HepG2 (cell line): Measurements from ENCODE around the gene CDIP1. TPM values are rescaled to one million over a fixed set of nuclear protein-coding genes. Genes with fewer than 3 reads are reported as not detected.

Experiments used
- ATAC-seq: fragments of 200-7000 bp; cut with Tn5 transposase; 3 replicates; pipeline ENCODE4 v1.9.1; 2020; ENCODE audit warnings: mild to moderate bottlenecking, moderate library complexity
- BruUV-seq: library from RNA; stranded (reverse); fragments of 400-500 nt; replicated peaks from 2 replicates; lab custom pipeline; 2021; lab: Mats Ljungman, UMichigan
- CTCF ChIA-PET: fragments of 300-600 bp; formaldehyde crosslinking; extraction: SDS; loops from one replicate; lab custom pipeline; 2021; ENCODE audit warnings: low total read pairs, inconsistent platforms, low intra/inter-chr PET ratio; lab: Yijun Ruan, JAX
- POLR2A ChIA-PET: fragments of 350-600 bp; sonication (Branson Sonifier 250); formaldehyde crosslinking; loops from one replicate; lab custom pipeline; 2020; ENCODE audit warnings: antibody characterized with exemption, inconsistent platforms; lab: Yijun Ruan, JAX
- DNase-seq: peaks from one replicate; pipeline ENCODE4 v3.0.0-alpha.2; 2015; ENCODE audit warnings: low spot score
- FAIRE-seq: peaks from 3 replicates; lab custom pipeline; 2011; peaks lifted over from hg19 to GRCh38; lab: Jason Lieb, UNC
- H2AFZ ChIP-seq: one replicate; pipeline ENCODE4 v1.6.1; 2011; ENCODE audit warnings: low read length, inconsistent platforms
- H3K27ac ChIP-seq: fragments of 300-600 bp; 3 replicates; pipeline ENCODE4 v1.8.0; 2011; ENCODE audit warnings: mixed run types, mild to moderate bottlenecking, mixed read lengths, low read length, inconsistent platforms; ENCODE audit not compliant: insufficient read depth; ENCODE audit errors: extremely low read length
- H3K27me3 ChIP-seq, 2 experiments: fragments of 200-600 bp in 1 of 2; 2 replicates in 1 of 2; 3 replicates in 1 of 2; pipeline versions ENCODE4 v1.6.0 to v1.8.0; 2011; ENCODE audit warnings: low read length in 2 of 2, mild to moderate bottlenecking in 2 of 2, moderate library complexity in 2 of 2, inconsistent platforms in 1 of 2; ENCODE audit not compliant: insufficient read depth in 2 of 2, control insufficient read depth in 1 of 2
- H3K36me3 ChIP-seq, 2 experiments: fragments of 200-600 bp in 1 of 2; replicated peaks in 1 of 2; 2 replicates in 1 of 2; 3 replicates in 1 of 2; pipeline versions ENCODE4 v1.5.1 to v1.8.0; 2011; ENCODE audit warnings: low read length in 2 of 2, inconsistent platforms in 1 of 2; ENCODE audit not compliant: insufficient read depth in 2 of 2, control insufficient read depth in 1 of 2
- H3K4me1 ChIP-seq: 2 replicates; pipeline ENCODE4 v1.5.1; 2012; ENCODE audit warnings: low read length, inconsistent platforms; ENCODE audit not compliant: insufficient read depth
- H3K4me2 ChIP-seq: 2 replicates; pipeline ENCODE4 v1.6.0; 2011; ENCODE audit warnings: low read depth, low read length, inconsistent platforms
- H3K4me3 ChIP-seq, 3 experiments: fragments of 200-600 bp in 1 of 3; sonication (generic), shearing (Covaris generic) in 1 of 3; replicated peaks in 1 of 3; 2 replicates each; pipeline ENCODE4 v1.5.1; 2011 to 2016; ENCODE audit warnings: low read length in 3 of 3, inconsistent platforms in 2 of 3, low read depth in 2 of 3, mild to moderate bottlenecking in 2 of 3, control low read depth in 1 of 3, mixed read lengths in 1 of 3; ENCODE audit not compliant: insufficient read depth in 1 of 3
- H3K79me2 ChIP-seq: one replicate; pipeline ENCODE4 v1.6.1; 2011; ENCODE audit warnings: low read length, inconsistent platforms; ENCODE audit not compliant: insufficient read depth
- H3K9ac ChIP-seq: 2 replicates; pipeline ENCODE4 v1.6.0; 2011; ENCODE audit warnings: mild to moderate bottlenecking, low read depth, low read length, inconsistent platforms; ENCODE audit not compliant: insufficient read depth
- H3K9me3 ChIP-seq: 2 replicates; pipeline ENCODE4 v1.5.1; 2012; ENCODE audit warnings: mild to moderate bottlenecking, low read length
- H4K20me1 ChIP-seq: 2 replicates; pipeline ENCODE4 v1.6.0; 2011; ENCODE audit warnings: inconsistent platforms, mild to moderate bottlenecking, low read length, moderate library complexity; ENCODE audit not compliant: insufficient read depth
- ATF5 ChIP-seq: sonication (generic); formaldehyde crosslinking; IDR thresholded peaks from 2 replicates; pipeline ENCODE4 v1.4.0; 2020; ENCODE audit warnings: mild to moderate bottlenecking, low read depth, missing genetic modification reagents
- FOXA1 ChIP-seq, 2 experiments: fragments of 450-650 bp in 1 of 2; sonication (generic) in 1 of 2; formaldehyde crosslinking in 1 of 2; IDR thresholded peaks; 2 replicates each; pipeline versions ENCODE4 v1.4.0 to v1.6.1; 2016 to 2020; ENCODE audit warnings: missing genetic modification reagents in 1 of 2
- HDAC6 ChIP-seq: fragments of 200-600 bp; sonication (generic); IDR thresholded peaks from 2 replicates; pipeline ENCODE4 v1.7.0; 2017; ENCODE audit warnings: mild to moderate bottlenecking, antibody characterized with exemption, low read length, low read depth
- KLF12 ChIP-seq: sonication (generic); formaldehyde crosslinking; IDR thresholded peaks from 2 replicates; pipeline ENCODE4 v1.4.0; 2020; ENCODE audit warnings: missing genetic modification reagents, borderline replicate concordance
- MAFF ChIP-seq: IDR thresholded peaks from 2 replicates; pipeline ENCODE4 v1.6.1; 2011; ENCODE audit warnings: low read depth, low read length, improper control_type of control experiment
- MAX ChIP-seq: IDR thresholded peaks from 2 replicates; pipeline ENCODE4 v1.6.1; 2012; ENCODE audit warnings: inconsistent platforms
- MNT ChIP-seq: fragments of 450-650 bp; IDR thresholded peaks from 2 replicates; pipeline ENCODE4 v1.6.1; 2016
- MYC ChIP-seq: sonication (generic); formaldehyde crosslinking; IDR thresholded peaks from 2 replicates; pipeline ENCODE4 v1.9.0; 2021; ENCODE audit warnings: missing genetic modification reagents, borderline replicate concordance
- NBN ChIP-seq: fragments of 450-650 bp; conservative IDR thresholded peaks from 2 replicates; pipeline ENCODE4 v1.6.1; 2017
- NR2F2 ChIP-seq: IDR thresholded peaks from 2 replicates; pipeline ENCODE4 v1.6.1; 2012; ENCODE audit warnings: low read depth, inconsistent platforms, borderline replicate concordance
- NR2F6 ChIP-seq, 2 experiments: IDR thresholded peaks; 2 replicates each; pipeline ENCODE4 v1.6.1; 2016; ENCODE audit warnings: antibody characterized with exemption in 1 of 2, mild to moderate bottlenecking in 1 of 2
- PCBP2 ChIP-seq: fragments of 200-400 bp; formaldehyde crosslinking; optimal IDR thresholded peaks from 2 replicates; pipeline ENCODE3; 2018; ENCODE audit warnings: low read length, low read depth; ENCODE audit not compliant: poor library complexity, severe bottlenecking
- SALL2 ChIP-seq: sonication (generic); formaldehyde crosslinking; IDR thresholded peaks from 2 replicates; pipeline ENCODE4 v1.8.1; 2023; ENCODE audit warnings: mild to moderate bottlenecking, missing genetic modification reagents, inconsistent platforms
- ZNF362 ChIP-seq: sonication (generic); formaldehyde crosslinking; IDR thresholded peaks from 2 replicates; pipeline ENCODE4 v1.4.0; 2020; ENCODE audit warnings: missing genetic modification reagents, mild to moderate bottlenecking, borderline replicate concordance
- ZNF709 ChIP-seq: sonication (generic); formaldehyde crosslinking; IDR thresholded peaks from 2 replicates; pipeline ENCODE4 v1.5.0; 2020; ENCODE audit warnings: mild to moderate bottlenecking, missing genetic modification reagents
- ZSCAN9 ChIP-seq: IDR thresholded peaks from 2 replicates; pipeline ENCODE4 v1.6.1; 2016; ENCODE audit warnings: borderline replicate concordance
- WGBS: methylation state at CpG from one replicate; pipeline ENCODE4 v1.1.6; 2017; ENCODE audit warnings: low lambda C conversion rate; 5-methylcytosine and 5-hydroxymethylcytosine counted together
- in situ Hi-C: cut with HindIII; loops from 2 replicates; pipeline ENCODE4 v1.10.0; 2017; ENCODE audit warnings: low pct_unique_long_range_greater_than_20kb; ENCODE audit not compliant: extremely low pct_ligation_motif_present
- intact Hi-C: fragments of 100-400 bp; cut with micrococcal nuclease; formaldehyde crosslinking; loops from one replicate; pipeline ENCODE4 v1.10.0; 2022; ENCODE audit not compliant: unreplicated experiment
- polyA plus RNA-seq, 8 experiments: library from polyadenylated mRNA; depleted of rRNA in 3 of 8; stranded (reverse) in 7 of 8; unstranded in 1 of 8; fragments of >200 nt; fragmentation: Illumina TruSeq in 4 of 8; extraction: Trizol in 4 of 8; gene quantifications; 2 replicates each; pipeline versions ENCODE4 v1.2.1 to v1.2.3, GENCODE V29; 2011 to 2016; ENCODE audit warnings: low read depth in 4 of 8, missing spikeins in 1 of 8, mixed read lengths in 1 of 8; ENCODE audit not compliant: insufficient read depth in 1 of 8
- total RNA-seq, 5 experiments: library from RNA; depleted of rRNA; stranded (reverse); fragments of >200 nt; fragmentation: Illumina TruSeq; extraction: Trizol; gene quantifications; 2 replicates each; pipeline ENCODE4 v1.2.3, GENCODE V29; 2016; ENCODE audit warnings: low read depth in 1 of 5

CDIP1 gene
- total and polyA plus RNA-seq, 2 of the 13 experiments (the other 11 are each of a cell fraction or from before 2014, with no cell fraction given) = 31.2 to 56.7 TPM

GRCh38 chr16:4561596-4561995, 23.0 kb upstream of the CDIP1 start:
- DNase-seq = no peak
- Histone ChIP-seq H3K79me2 (no peaks in the 10 kb centered on the region), H3K36me3 (no peaks in the 10 kb centered on the region), H3K27me3 (peaks cover 1 to 26% of the 10 kb centered on the region in 2 experiments; a peak in 3 of 5 replicates), H3K4me2 (no peak overlapping the region), H2AFZ (no peak overlapping the region), H3K27ac (no peak overlapping the region), H3K4me1 (peaks cover 13% of the 10 kb centered on the region), H3K9ac (no peak overlapping the region), H3K9me3 (no peaks in the 10 kb centered on the region), H4K20me1 (no peaks in the 10 kb centered on the region), H3K4me3 (no peak overlapping the region)
- intact Hi-C loops (loop anchor here (10.0 kb wide), 1 partner anchor 67 kb away; no protein-coding TSS in a partner anchor), in situ Hi-C loops (no loop called here)
- no peak for FAIRE-seq
- peak; percentile 41; the same call in 2 of the 3 replicates for ATAC-seq
- BruUV-seq = no TSS peak
- ChIA-PET POLR2A (no interaction called here), CTCF (no interaction called here)
- 14% methylated on average over 9 of the region's 9 CpGs for WGBS
- TF ChIP-seq ZNF709 (CRISPR knock-in tag) (no peak), HDAC6 (no peak), ZSCAN9 (CRISPR knock-in tag) (no peak), NBN (no peak), FOXA1 (IDR thresholded peaks at IDR 0.05) (no peak), FOXA1 (CRISPR knock-in tag; IDR thresholded peaks at IDR 0.05) (no peak), ATF5 (CRISPR knock-in tag) (no peak), MAFF (no peak), SALL2 (no peak)
- TF ChIP-seq, all 625 proteins: peak for 0

GRCh38 chr16:4557973-4558372, 19.4 kb upstream of the CDIP1 start:
- POLR2A ChIA-PET = no interaction called here
- FAIRE-seq (no peak), DNase-seq (no peak), ATAC-seq (no peak)
- no peak overlapping the region for H2AFZ ChIP-seq
- CTCF ChIA-PET = no interaction called here
- in situ Hi-C loops (no loop called here), intact Hi-C loops (no loop called here)
- no peak overlapping the region for H3K27ac ChIP-seq
- no peak overlapping the region for H3K9ac ChIP-seq
- H3K36me3 ChIP-seq = no peaks in the 10 kb centered on the region
- 44% methylated on average over 7 of the region's 10 CpGs for WGBS
- H3K4me1 ChIP-seq = peaks cover 13% of the 10 kb centered on the region
- no peaks in the 10 kb centered on the region for H3K9me3 ChIP-seq
- no peaks in the 10 kb centered on the region for H4K20me1 ChIP-seq
- no TSS peak for BruUV-seq
- no peak overlapping the region for H3K4me3 ChIP-seq
- H3K27me3 ChIP-seq = peaks cover 3 to 16% of the 10 kb centered on the region in 2 experiments; a peak in 3 of 5 replicates
- no peaks in the 10 kb centered on the region for H3K79me2 ChIP-seq
- peak overlapping the region; percentile 33; the same call in 1 of the 2 replicates for H3K4me2 ChIP-seq
- 0 out of 2 replicates have a peak, but pooled peaks have one; percentile 14 for TF ChIP-seq MYC (CRISPR knock-in tag)
- TF ChIP-seq NR2F2 = 0 out of 2 replicates have a peak, but pooled peaks have one; percentile 28
- TF ChIP-seq PCBP2 = no peak
- no peak for TF ChIP-seq MNT
- TF ChIP-seq MAX = peak; percentile 19; the same call in 1 of the 2 replicates
- TF ChIP-seq KLF12 = no peak
- TF ChIP-seq ZNF362 = no peak
- TF ChIP-seq NR2F6 (IDR thresholded peaks at IDR 0.05) = peak; percentile 57
- peak; percentile 49; the same call in 1 of the 2 replicates for TF ChIP-seq NR2F6 (CRISPR knock-in tag; IDR thresholded peaks at IDR 0.05)
